H9 (cell line): ENCODE measurements around the gene SYDE1. TPM values are rescaled to one million over a fixed set of nuclear protein-coding genes. Genes with fewer than 3 reads are reported as not detected.

ENCODE experiments used
- DNase-seq: peaks from one replicate; pipeline ENCODE4 v3.0.0-alpha.2; 2017
- H2AFZ ChIP-seq: one replicate; pipeline ENCODE4 v1.6.1; 2013; ENCODE audit warnings: mild to moderate bottlenecking, low read length, control low read depth, moderate library complexity
- H2AK5ac ChIP-seq: 2 replicates; pipeline ENCODE4 v1.6.1; 2013; ENCODE audit warnings: low read length, control low read depth, mixed read lengths; ENCODE audit not compliant: insufficient read length
- H2BK120ac ChIP-seq: one replicate; pipeline ENCODE4 v1.6.1; 2013; ENCODE audit warnings: low read depth, mild to moderate bottlenecking, low read length, control low read depth, inconsistent platforms; ENCODE audit not compliant: poor library complexity, severe bottlenecking
- H2BK12ac ChIP-seq: 2 replicates; pipeline ENCODE4 v1.6.1; 2013; ENCODE audit warnings: low read length, control low read depth, mixed read lengths, low read depth; ENCODE audit not compliant: insufficient read length
- H2BK15ac ChIP-seq: 2 replicates; pipeline ENCODE4 v1.6.1; 2013; ENCODE audit warnings: low read depth, low read length, control low read depth
- H2BK20ac ChIP-seq: one replicate; pipeline ENCODE4 v1.6.1; 2013; ENCODE audit warnings: low read depth, mild to moderate bottlenecking, low read length, control low read depth, inconsistent platforms; ENCODE audit not compliant: poor library complexity, severe bottlenecking
- H2BK5ac ChIP-seq: 2 replicates; pipeline ENCODE4 v1.6.1; 2013; ENCODE audit warnings: low read length, control low read depth, mixed read lengths; ENCODE audit not compliant: insufficient read length
- H3K14ac ChIP-seq: 2 replicates; pipeline ENCODE4 v1.6.1; 2013; ENCODE audit warnings: low read length, control low read depth; ENCODE audit not compliant: insufficient read depth
- H3K18ac ChIP-seq: 2 replicates; pipeline ENCODE4 v1.6.1; 2013; ENCODE audit warnings: low read depth, mild to moderate bottlenecking, mixed read lengths, low read length, control low read depth; ENCODE audit not compliant: insufficient read length
- H3K23ac ChIP-seq: 2 replicates; pipeline ENCODE4 v1.6.1; 2013; ENCODE audit warnings: low read length, control low read depth, mixed read lengths, low read depth; ENCODE audit not compliant: insufficient read length
- H3K23me2 ChIP-seq: 2 replicates; pipeline ENCODE4 v1.6.1; 2013; ENCODE audit warnings: low read depth, mild to moderate bottlenecking, mixed read lengths, low read length, control low read depth; ENCODE audit not compliant: insufficient read length, poor library complexity, severe bottlenecking
- H3K27ac ChIP-seq: 2 replicates; pipeline ENCODE4 v1.5.1; 2013; ENCODE audit warnings: low read length, control low read depth, mixed read lengths, low read depth; ENCODE audit not compliant: insufficient read length
- H3K27me3 ChIP-seq: 2 replicates; pipeline ENCODE4 v1.6.1; 2013; ENCODE audit warnings: low read length, control low read depth, inconsistent platforms; ENCODE audit not compliant: insufficient read depth
- H3K4ac ChIP-seq: 2 replicates; pipeline ENCODE4 v1.6.1; 2013; ENCODE audit warnings: low read depth, mild to moderate bottlenecking, control low read depth, inconsistent platforms, low read length, moderate library complexity
- H3K4me1 ChIP-seq: 2 replicates; pipeline ENCODE4 v1.6.1; 2013; ENCODE audit warnings: low read length, control low read depth, inconsistent platforms; ENCODE audit not compliant: insufficient read depth
- H3K4me2 ChIP-seq: 2 replicates; pipeline ENCODE4 v1.6.1; 2013; ENCODE audit warnings: low read length, control low read depth, mixed read lengths; ENCODE audit not compliant: insufficient read length, insufficient read depth
- H3K56ac ChIP-seq: 2 replicates; pipeline ENCODE4 v1.6.1; 2013; ENCODE audit warnings: low read depth, mild to moderate bottlenecking, mixed read lengths, low read length, control low read depth; ENCODE audit not compliant: insufficient read length
- H3K79me1 ChIP-seq: 2 replicates; pipeline ENCODE4 v1.6.1; 2013; ENCODE audit warnings: low read depth, mild to moderate bottlenecking, moderate library complexity, low read length, control low read depth, inconsistent platforms; ENCODE audit not compliant: insufficient read depth, poor library complexity, severe bottlenecking
- H3K79me2 ChIP-seq: 2 replicates; pipeline ENCODE4 v1.6.1; 2013; ENCODE audit warnings: low read length, control low read depth, inconsistent platforms; ENCODE audit not compliant: insufficient read depth
- H3K9ac ChIP-seq: 2 replicates; pipeline ENCODE4 v1.6.1; 2013; ENCODE audit warnings: low read length, control low read depth, mixed read lengths; ENCODE audit not compliant: insufficient read length; ENCODE audit errors: extremely low read depth
- H3K9me3 ChIP-seq: one replicate; pipeline ENCODE4 v1.6.1; 2013; ENCODE audit warnings: low read depth, low read length, inconsistent platforms; ENCODE audit not compliant: control insufficient read depth
- H3T11ph ChIP-seq: one replicate; pipeline ENCODE4 v1.6.1; 2013; ENCODE audit warnings: mild to moderate bottlenecking, low read length, control low read depth, inconsistent platforms
- H4K20me1 ChIP-seq: one replicate; pipeline ENCODE4 v1.6.1; 2013; ENCODE audit not compliant: control insufficient read depth, insufficient read length, insufficient read depth
- H4K5ac ChIP-seq: 2 replicates; pipeline ENCODE4 v1.6.1; 2013; ENCODE audit warnings: low read depth, mild to moderate bottlenecking, mixed read lengths, low read length, control low read depth; ENCODE audit not compliant: insufficient read length
- H4K8ac ChIP-seq: replicated peaks from 2 replicates; pipeline ENCODE4 v1.6.1; 2013; ENCODE audit warnings: low read length, control low read depth, mixed read lengths, low read depth; ENCODE audit not compliant: insufficient read length
- H4K91ac ChIP-seq: 2 replicates; pipeline ENCODE4 v1.6.1; 2013; ENCODE audit warnings: low read depth, mild to moderate bottlenecking, moderate library complexity, mixed read lengths, low read length, control low read depth; ENCODE audit not compliant: insufficient read length
- H3K27ac Mint-ChIP-seq, 3 experiments: 2 replicates in 2 of 3; 3 replicates in 1 of 3; pipeline ENCODE4 v1.8.0; 2020 to 2021; ENCODE audit warnings: mixed read lengths in 3 of 3, mild to moderate bottlenecking in 1 of 3, moderate library complexity in 1 of 3
- H3K27me3 Mint-ChIP-seq: 2 replicates; pipeline ENCODE4 v1.8.0; 2021; ENCODE audit warnings: low read depth, mild to moderate bottlenecking, moderate library complexity, mixed read lengths
- H3K36me3 Mint-ChIP-seq, 3 experiments: 2 replicates in 2 of 3; 3 replicates in 1 of 3; pipeline ENCODE4 v1.8.0; 2020 to 2021; ENCODE audit warnings: low read depth in 3 of 3, mixed read lengths in 3 of 3; ENCODE audit not compliant: insufficient read depth in 1 of 3
- H3K4me1 Mint-ChIP-seq, 2 experiments: 2 replicates each; pipeline ENCODE4 v1.8.0; 2020; ENCODE audit warnings: mixed read lengths in 2 of 2
- H3K4me3 Mint-ChIP-seq, 2 experiments: 2 replicates in 1 of 2; 3 replicates in 1 of 2; pipeline ENCODE4 v1.8.0; 2020 to 2021; ENCODE audit warnings: mild to moderate bottlenecking in 2 of 2, mixed read lengths in 2 of 2, moderate library complexity in 1 of 2
- H3K9me3 Mint-ChIP-seq, 2 experiments: 2 replicates in 1 of 2; 3 replicates in 1 of 2; pipeline ENCODE4 v1.8.0; 2020; ENCODE audit warnings: mild to moderate bottlenecking in 2 of 2, mixed read lengths in 2 of 2, moderate library complexity in 1 of 2
- CTCF ChIP-seq: fragments of 200-600 bp; sonication (generic); conservative IDR thresholded peaks from 3 replicates; pipeline ENCODE4 v1.8.0; 2021; ENCODE audit warnings: antibody characterized with exemption, mild to moderate bottlenecking
- WGBS: extraction: QIAGEN DNeasy Blood & Tissue Kit; methylation state at CpG from one replicate; pipeline ENCODE4 v1.1.7; 2013; ENCODE audit warnings: missing lambda C conversion rate, low lambda C conversion rate, mixed read lengths; ENCODE audit not compliant: insufficient read length; ENCODE audit errors: extremely low coverage; 5-methylcytosine and 5-hydroxymethylcytosine counted together
- total RNA-seq: library from RNA; stranded (reverse); gene quantifications from 2 replicates; pipeline ENCODE4 v1.2.1, GENCODE V29; 2021

The SYDE1 gene
- total RNA-seq, 1 experiment from 2014 or later = 21.4 TPM

DNA sequence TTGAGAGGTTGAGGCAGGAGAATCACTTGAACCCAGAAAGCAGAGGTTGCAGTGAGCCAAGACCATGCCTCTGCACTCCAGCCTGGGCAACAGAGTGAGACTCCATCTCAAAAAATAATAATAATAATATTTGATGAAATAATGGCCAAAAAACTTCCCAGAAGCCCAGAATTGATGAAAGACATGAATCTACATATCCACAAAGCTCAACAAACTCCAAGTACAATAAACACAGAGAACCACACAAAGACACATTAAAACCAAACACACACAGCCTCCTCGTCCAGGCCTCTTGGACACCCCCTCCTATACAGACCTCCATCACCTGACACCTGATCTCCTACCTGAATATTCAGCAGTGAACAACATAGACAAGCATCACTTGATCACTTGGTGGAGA is 3.2 kb upstream of the SYDE1 start:
- H3K4me3 Mint-ChIP-seq = no peak overlapping the region

More for the DNA sequence above, 3.2 kb upstream of the SYDE1 start:
- H3K4ac ChIP-seq = no peak overlapping the region
- H3K27ac ChIP-seq = no peak overlapping the region
- H3K27me3 ChIP-seq = no peaks in the 10 kb centered on the region
- H4K5ac ChIP-seq = no peak overlapping the region
- no peaks in the 10 kb centered on the region for H3K79me1 ChIP-seq
- H3T11ph ChIP-seq = no peak overlapping the region
- no peaks in the 10 kb centered on the region for H3K79me2 ChIP-seq
- H3K14ac ChIP-seq = no peak overlapping the region
- no peak for DNase-seq
- H2BK12ac ChIP-seq = no peak overlapping the region
- H3K23me2 ChIP-seq = peaks cover 10% of the 10 kb centered on the region
- H3K23ac ChIP-seq = no peak overlapping the region
- H4K91ac ChIP-seq = no peak overlapping the region
- H2BK15ac ChIP-seq = no peak overlapping the region
- no peak overlapping the region for H3K4me2 ChIP-seq
- Mint-ChIP-seq H3K9me3 (peaks cover 22 to 28% of the 10 kb centered on the region in 2 experiments), H3K4me1 (peaks cover 15 to 17% of the 10 kb centered on the region in 2 experiments), H3K27me3 (no peaks in the 10 kb centered on the region), H3K36me3 (peaks cover 3 to 13% (median 10%) of the 10 kb centered on the region in 3 experiments; a peak in 5 of 7 replicates), H3K27ac (no peak overlapping the region; a peak in 1 of 7 replicates)
- no peak for TF ChIP-seq CTCF
- H3K9me3 ChIP-seq = no peaks in the 10 kb centered on the region
- H4K20me1 ChIP-seq = no peaks in the 10 kb centered on the region
- H3K4me1 ChIP-seq = no peaks in the 10 kb centered on the region; the same call in 1 of the 2 replicates
- WGBS = no CpG with 5 or more reads among the region's 1 CpG
- H3K18ac ChIP-seq = no peak overlapping the region
- H3K56ac ChIP-seq = no peak overlapping the region
- H2BK20ac ChIP-seq = no peak overlapping the region
- H3K9ac ChIP-seq = no peak overlapping the region
- no peak overlapping the region for H2AK5ac ChIP-seq
- H2BK5ac ChIP-seq = no peak overlapping the region
- no peak overlapping the region for H2BK120ac ChIP-seq
- no peak overlapping the region for H4K8ac ChIP-seq
- H2AFZ ChIP-seq = no peak overlapping the region
